GM12878 (cell line): ENCODE results near the gene ZACN. TPM values are rescaled to one million over a fixed set of nuclear protein-coding genes. Genes with fewer than 3 reads are reported as not detected.

Source experiments
- ATAC-seq: fragments of 200-7000 bp; cut with Tn5 transposase; 3 replicates; pipeline ENCODE4 v1.9.1; 2020; ENCODE audit warnings: mild to moderate bottlenecking, moderate library complexity
- BruUV-seq: library from RNA; stranded (reverse); fragments of 400-500 nt; replicated peaks from 2 replicates; lab custom pipeline; 2021; lab: Mats Ljungman, UMichigan
- CTCF ChIA-PET: fragments of 300-600 bp; sonication (Branson Sonifier 250); formaldehyde crosslinking; extraction: SDS; loops from one replicate; lab custom pipeline; 2021; ENCODE audit warnings: inconsistent platforms; lab: Yijun Ruan, JAX
- POLR2A ChIA-PET: fragments of 350-600 bp; formaldehyde crosslinking; extraction: SDS; loops from one replicate; lab custom pipeline; 2021; ENCODE audit warnings: inconsistent platforms; lab: Charles Lee
- RAD21 ChIA-PET: fragments of 300-600 bp; sonication (Branson Sonifier 250); formaldehyde crosslinking; loops from one replicate; lab custom pipeline; 2023; ENCODE audit warnings: antibody characterized with exemption; ENCODE audit not compliant: unreplicated experiment; lab: Charles Lee
- SMC1A ChIA-PET: fragments of 300-600 bp; sonication (Branson Sonifier 250); formaldehyde crosslinking; loops from one replicate; lab custom pipeline; 2023; ENCODE audit not compliant: unreplicated experiment, uncharacterized antibody; lab: Charles Lee
- DNase-seq: peaks from one replicate; pipeline ENCODE4 v3.0.0-alpha.2; 2011; ENCODE audit warnings: low read depth, low spot score
- FAIRE-seq: peaks from 3 replicates; lab custom pipeline; 2011; peaks lifted over from hg19 to GRCh38; lab: Jason Lieb, UNC
- H2AFZ ChIP-seq: 2 replicates; pipeline ENCODE4 v1.6.0; 2011; ENCODE audit warnings: low read depth, low read length, control low read depth; ENCODE audit not compliant: control insufficient read depth
- H3K27ac ChIP-seq: 2 replicates; pipeline ENCODE4 v1.5.1; 2011; ENCODE audit warnings: control low read depth; ENCODE audit not compliant: control insufficient read depth, insufficient read depth
- H3K27me3 ChIP-seq, 2 experiments: replicated peaks in 1 of 2; 2 replicates each; pipeline versions ENCODE4 v1.6.0 to v1.6.1; 2011; ENCODE audit warnings: low read length in 1 of 2; ENCODE audit not compliant: control insufficient read depth in 2 of 2, insufficient read depth in 2 of 2
- H3K36me3 ChIP-seq, 2 experiments: 2 replicates each; pipeline ENCODE4 v1.5.1; 2011; ENCODE audit warnings: low read length in 1 of 2; ENCODE audit not compliant: control insufficient read depth in 2 of 2, insufficient read depth in 2 of 2
- H3K4me1 ChIP-seq: 2 replicates; pipeline ENCODE4 v1.6.1; 2011; ENCODE audit warnings: mild to moderate bottlenecking, low read length, moderate library complexity, mixed read lengths; ENCODE audit not compliant: control insufficient read depth, insufficient read depth
- H3K4me2 ChIP-seq: 2 replicates; pipeline ENCODE4 v1.6.0; 2011; ENCODE audit warnings: control low read depth; ENCODE audit not compliant: control insufficient read depth, insufficient read depth
- H3K4me3 ChIP-seq: fragments of 200-600 bp; sonication (generic); 2 replicates; pipeline ENCODE4 v1.5.1; 2016
- H3K79me2 ChIP-seq: 2 replicates; pipeline ENCODE4 v1.6.0; 2011; ENCODE audit warnings: low read length; ENCODE audit not compliant: control insufficient read depth, insufficient read depth
- H3K9ac ChIP-seq: 2 replicates; pipeline ENCODE4 v1.8.0; 2011; ENCODE audit warnings: low read length, control low read depth, mixed read lengths; ENCODE audit not compliant: control insufficient read depth, insufficient read depth
- H3K9me3 ChIP-seq: replicated peaks from 3 replicates; pipeline ENCODE4 v1.5.1; 2011; ENCODE audit warnings: mild to moderate bottlenecking, low read length; ENCODE audit not compliant: control insufficient read depth, insufficient read depth
- H4K20me1 ChIP-seq: 2 replicates; pipeline ENCODE4 v1.6.0; 2011; ENCODE audit not compliant: control insufficient read depth, insufficient read depth
- EED ChIP-seq: sonication (generic); IDR thresholded peaks from 2 replicates; pipeline ENCODE4 v1.6.1; 2016; ENCODE audit warnings: antibody characterized with exemption, low read depth
- IKZF1 ChIP-seq: fragments of 450-650 bp; conservative IDR thresholded peaks from 2 replicates; pipeline ENCODE4 v1.6.1; 2017; ENCODE audit warnings: antibody characterized with exemption, mild to moderate bottlenecking
- TBL1XR1 ChIP-seq: IDR thresholded peaks from 2 replicates; pipeline ENCODE4 v1.6.1; 2012; ENCODE audit warnings: low read depth, low read length, improper control_type of control experiment
- WGBS: methylation state at CpG from one replicate; pipeline ENCODE4 v1.1.6; 2016; ENCODE audit warnings: low lambda C conversion rate; ENCODE audit not compliant: insufficient replicate concordance, insufficient coverage; ENCODE audit errors: missing lambda C conversion rate; 5-methylcytosine and 5-hydroxymethylcytosine counted together
- in situ Hi-C: fragments of 300-500 bp; cut with MboI; formaldehyde crosslinking; loops from 9 replicates; pipeline ENCODE4 v1.14.3; 2018; ENCODE audit warnings: mixed read lengths
- intact Hi-C: fragments of 100-400 bp; cut with micrococcal nuclease; formaldehyde crosslinking; loops from one replicate; pipeline ENCODE4 v1.14.2; 2022; ENCODE audit not compliant: unreplicated experiment
- polyA plus RNA-seq, 11 experiments: library from polyadenylated mRNA; depleted of rRNA in 4 of 11; unstranded in 6 of 11; stranded (reverse) in 5 of 11; fragments of >200 nt; fragmentation: Nextera tagmentation in 4 of 11; fragmentation: Illumina TruSeq in 1 of 11; extraction: Ambion mirVana in 4 of 11; extraction: Trizol in 1 of 11; gene quantifications; 1 replicate in 1 of 11; 2 replicates in 10 of 11; pipeline versions ENCODE4 v1.2.1 to v1.2.3, GENCODE V29; 2011 to 2016; ENCODE audit warnings: inconsistent platforms in 2 of 11, missing spikeins in 2 of 11, low read depth in 1 of 11
- total RNA-seq, 4 experiments: library from RNA; depleted of rRNA in 3 of 4; stranded (reverse); fragments of >200 nt in 3 of 4; fragmentation: Illumina TruSeq in 1 of 4; extraction: Trizol in 1 of 4; gene quantifications; 2 replicates each; pipeline versions ENCODE4 v1.2.1 to v1.2.3, GENCODE V29; 2013 to 2021
- TF ChIP-seq, protein P1 (sequence below): fragments of 450-650 bp; IDR thresholded peaks from 2 replicates; pipeline ENCODE4 v1.6.1; 2018; ENCODE audit warnings: mild to moderate bottlenecking, low read depth, moderate library complexity; ENCODE audit not compliant: partially characterized antibody
- TF ChIP-seq, protein P2 (sequence below): IDR thresholded peaks from 2 replicates; pipeline ENCODE4 v1.6.1; 2012; ENCODE audit warnings: low read depth, low read length, improper control_type of control experiment
- TF ChIP-seq, protein P3 (sequence below): IDR thresholded peaks from 2 replicates; pipeline ENCODE4 v1.6.1; 2011; ENCODE audit warnings: low read depth, low read length, improper control_type of control experiment, borderline replicate concordance

Gene ZACN
- total and polyA plus RNA-seq, 10 of the 15 experiments (the other 5 are each of a cell fraction or from before 2014, with no cell fraction given) = 0.06 to 11.3 (median 0.47) TPM; not detected in 2

DNA sequence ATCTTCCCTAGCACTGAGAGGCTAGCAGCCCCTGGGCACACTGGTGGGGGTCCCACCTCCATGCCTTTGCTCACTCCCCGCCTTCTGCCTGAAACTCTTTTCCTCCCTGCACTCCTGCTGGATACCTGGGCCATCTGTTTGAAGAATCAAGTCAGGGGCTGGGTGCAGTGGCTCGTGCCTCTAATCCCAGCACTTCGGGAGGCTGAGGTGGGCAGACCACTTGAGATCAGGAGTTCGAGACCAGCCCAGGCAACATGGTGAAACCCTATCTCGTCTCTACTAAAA, 46.4 kb downstream of the ZACN start:
- ATAC-seq (no peak), FAIRE-seq (no peak), DNase-seq (no peak)
- intact Hi-C loops (loop anchor here (10.0 kb wide), 1 partner anchor 259 kb away; the partner anchor contains the start of gene SPHK1), in situ Hi-C loops (no loop called here)
- ChIA-PET SMC1A (interaction anchor here (0.6 to 9.0 kb wide), 11 partner anchors 9 to 154 kb away, joined by 3 to 77 read pairs (median 5); no protein-coding TSS in a partner anchor), POLR2A (interaction anchor here (0.8 to 2.8 kb wide), 2 partner anchors 55 to 147 kb away, joined by 3 to 11 read pairs; no protein-coding TSS in a partner anchor), RAD21 (interaction anchor here (3.1 to 9.5 kb wide), 4 partner anchors 55 to 154 kb away, joined by 18 to 125 read pairs (median 53); partner anchors contain the start of gene UBALD2), CTCF (interaction anchor here (0.5 to 18.3 kb wide), 14 partner anchors 8 to 174 kb away, joined by 3 to 316 read pairs (median 6); no protein-coding TSS in a partner anchor)
- Histone ChIP-seq H2AFZ (no peak overlapping the region), H3K9me3 (no peaks in the 10 kb centered on the region), H3K4me2 (no peak overlapping the region), H3K9ac (no peak overlapping the region), H3K4me3 (no peak overlapping the region), H3K4me1 (peaks cover 6% of the 10 kb centered on the region), H4K20me1 (no peaks in the 10 kb centered on the region), H3K27me3 (no peaks in the 10 kb centered on the region), H3K36me3 (no peaks in the 10 kb centered on the region), H3K79me2 (no peaks in the 10 kb centered on the region), H3K27ac (no peak overlapping the region)
- 48% methylated on average over 5 of the region's 5 CpGs for WGBS
- no TSS peak for BruUV-seq
- TF ChIP-seq, protein P1, sequence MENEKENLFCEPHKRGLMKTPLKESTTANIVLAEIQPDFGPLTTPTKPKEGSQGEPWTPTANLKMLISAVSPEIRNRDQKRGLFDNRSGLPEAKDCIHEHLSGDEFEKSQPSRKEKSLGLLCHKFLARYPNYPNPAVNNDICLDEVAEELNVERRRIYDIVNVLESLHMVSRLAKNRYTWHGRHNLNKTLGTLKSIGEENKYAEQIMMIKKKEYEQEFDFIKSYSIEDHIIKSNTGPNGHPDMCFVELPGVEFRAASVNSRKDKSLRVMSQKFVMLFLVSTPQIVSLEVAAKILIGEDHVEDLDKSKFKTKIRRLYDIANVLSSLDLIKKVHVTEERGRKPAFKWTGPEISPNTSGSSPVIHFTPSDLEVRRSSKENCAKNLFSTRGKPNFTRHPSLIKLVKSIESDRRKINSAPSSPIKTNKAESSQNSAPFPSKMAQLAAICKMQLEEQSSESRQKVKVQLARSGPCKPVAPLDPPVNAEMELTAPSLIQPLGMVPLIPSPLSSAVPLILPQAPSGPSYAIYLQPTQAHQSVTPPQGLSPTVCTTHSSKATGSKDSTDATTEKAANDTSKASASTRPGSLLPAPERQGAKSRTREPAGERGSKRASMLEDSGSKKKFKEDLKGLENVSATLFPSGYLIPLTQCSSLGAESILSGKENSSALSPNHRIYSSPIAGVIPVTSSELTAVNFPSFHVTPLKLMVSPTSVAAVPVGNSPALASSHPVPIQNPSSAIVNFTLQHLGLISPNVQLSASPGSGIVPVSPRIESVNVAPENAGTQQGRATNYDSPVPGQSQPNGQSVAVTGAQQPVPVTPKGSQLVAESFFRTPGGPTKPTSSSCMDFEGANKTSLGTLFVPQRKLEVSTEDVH = no peak
- TF ChIP-seq, protein P2, sequence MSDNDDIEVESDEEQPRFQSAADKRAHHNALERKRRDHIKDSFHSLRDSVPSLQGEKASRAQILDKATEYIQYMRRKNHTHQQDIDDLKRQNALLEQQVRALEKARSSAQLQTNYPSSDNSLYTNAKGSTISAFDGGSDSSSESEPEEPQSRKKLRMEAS = no peak
- TF ChIP-seq IKZF1 (no peak), EED (no peak), TBL1XR1 (no peak)
- TF ChIP-seq, protein P3, sequence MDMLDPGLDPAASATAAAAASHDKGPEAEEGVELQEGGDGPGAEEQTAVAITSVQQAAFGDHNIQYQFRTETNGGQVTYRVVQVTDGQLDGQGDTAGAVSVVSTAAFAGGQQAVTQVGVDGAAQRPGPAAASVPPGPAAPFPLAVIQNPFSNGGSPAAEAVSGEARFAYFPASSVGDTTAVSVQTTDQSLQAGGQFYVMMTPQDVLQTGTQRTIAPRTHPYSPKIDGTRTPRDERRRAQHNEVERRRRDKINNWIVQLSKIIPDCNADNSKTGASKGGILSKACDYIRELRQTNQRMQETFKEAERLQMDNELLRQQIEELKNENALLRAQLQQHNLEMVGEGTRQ = no peak
